Measurements from ENCODE around the gene ARPC2. TPM values are rescaled to one million over a fixed set of nuclear protein-coding genes. Genes with fewer than 3 reads are reported as not detected.
A peak's percentile ranks its signal among the peaks of the same experiment; 100 is the strongest.

ARPC2 gene
- total RNA-seq, 2 donors from 2014 or later: 112 to 177 TPM

DNA sequence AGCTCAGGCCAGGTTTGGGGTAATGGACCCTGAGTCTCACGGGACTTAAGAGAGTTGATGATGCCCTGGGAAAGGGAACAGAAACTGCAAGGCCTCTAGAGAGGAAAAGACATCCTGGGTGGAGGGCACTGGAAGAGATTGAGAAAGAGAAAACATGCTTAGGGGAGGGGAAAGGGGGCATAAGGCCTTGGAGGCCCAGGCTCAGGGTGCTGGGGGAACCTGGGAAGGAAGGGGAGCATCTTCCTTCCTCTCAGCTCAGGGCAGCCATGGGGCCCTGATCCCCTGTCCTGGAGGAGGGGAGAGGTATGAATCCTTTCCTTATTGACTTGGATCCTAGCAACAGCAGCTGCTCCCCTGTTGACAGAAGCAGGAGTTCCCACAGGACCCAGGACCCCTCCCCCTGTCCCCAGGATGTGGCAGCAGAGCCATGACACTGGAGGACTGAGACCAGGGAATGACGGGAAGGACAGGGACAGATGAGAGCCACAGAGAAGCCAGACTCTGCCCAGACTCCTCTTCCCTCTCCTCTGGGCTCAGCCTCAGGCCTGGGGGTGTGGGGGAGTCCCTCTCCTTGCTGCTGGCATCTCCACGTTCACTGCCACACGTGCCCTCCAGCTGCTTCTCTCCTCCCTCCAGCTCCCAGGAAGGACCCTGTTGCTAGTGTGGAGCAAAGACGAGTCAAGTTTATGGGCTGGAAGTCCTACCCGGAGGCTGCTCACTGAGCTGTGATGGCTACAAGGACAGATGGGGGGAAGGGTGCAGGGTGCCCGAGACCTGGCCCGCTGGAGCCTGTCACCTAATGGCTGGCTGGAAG lies 44.6 kb downstream of the ARPC2 start:
- Histone ChIP-seq H3K27me3 (no peaks in the 10 kb centered on the region), H3K9me3 (no peaks in the 10 kb centered on the region), H3K36me3 (peaks cover 36% of the 10 kb centered on the region), H3K27ac (peak overlapping the region; percentile 82 to 85), H3K4me1 (peaks cover 0 to 62% of the 10 kb centered on the region in 2 donors), H3K4me3 (no peak overlapping the region)
- no peak for DNase-seq (ENCODE audit: low spot score)
- no peak for TF ChIP-seq CTCF (IDR thresholded peaks at IDR 0.05)

DNA sequence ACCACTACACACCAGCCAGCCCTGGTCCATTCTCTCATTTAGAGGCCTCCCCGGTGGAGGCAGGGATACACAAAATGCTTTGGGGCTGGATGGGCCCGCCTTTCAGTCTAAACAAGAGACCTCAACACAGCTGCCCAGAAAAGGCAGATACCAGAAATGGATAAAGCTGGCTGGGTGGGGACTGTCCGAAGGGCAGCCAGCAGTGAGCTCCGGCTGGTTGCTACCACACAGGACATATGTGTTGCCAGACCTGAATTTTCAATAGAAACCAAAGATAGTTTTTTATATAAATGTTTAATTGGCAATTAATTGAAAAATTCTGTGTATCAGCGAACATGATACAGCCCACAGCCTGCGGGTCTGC lies 45.2 kb downstream of the ARPC2 start:
- no peaks in the 10 kb centered on the region for H3K27me3 ChIP-seq
- H3K4me3 ChIP-seq: no peak overlapping the region
- no peak for TF ChIP-seq CTCF (IDR thresholded peaks at IDR 0.05)
- no peak for DNase-seq (ENCODE audit: low spot score)
- H3K4me1 ChIP-seq: peaks cover 0 to 57% of the 10 kb centered on the region in 2 donors
- no peaks in the 10 kb centered on the region for H3K9me3 ChIP-seq
- peaks cover 42% of the 10 kb centered on the region for H3K36me3 ChIP-seq
- H3K27ac ChIP-seq: peak overlapping the region; percentile 82 to 85

DNA sequence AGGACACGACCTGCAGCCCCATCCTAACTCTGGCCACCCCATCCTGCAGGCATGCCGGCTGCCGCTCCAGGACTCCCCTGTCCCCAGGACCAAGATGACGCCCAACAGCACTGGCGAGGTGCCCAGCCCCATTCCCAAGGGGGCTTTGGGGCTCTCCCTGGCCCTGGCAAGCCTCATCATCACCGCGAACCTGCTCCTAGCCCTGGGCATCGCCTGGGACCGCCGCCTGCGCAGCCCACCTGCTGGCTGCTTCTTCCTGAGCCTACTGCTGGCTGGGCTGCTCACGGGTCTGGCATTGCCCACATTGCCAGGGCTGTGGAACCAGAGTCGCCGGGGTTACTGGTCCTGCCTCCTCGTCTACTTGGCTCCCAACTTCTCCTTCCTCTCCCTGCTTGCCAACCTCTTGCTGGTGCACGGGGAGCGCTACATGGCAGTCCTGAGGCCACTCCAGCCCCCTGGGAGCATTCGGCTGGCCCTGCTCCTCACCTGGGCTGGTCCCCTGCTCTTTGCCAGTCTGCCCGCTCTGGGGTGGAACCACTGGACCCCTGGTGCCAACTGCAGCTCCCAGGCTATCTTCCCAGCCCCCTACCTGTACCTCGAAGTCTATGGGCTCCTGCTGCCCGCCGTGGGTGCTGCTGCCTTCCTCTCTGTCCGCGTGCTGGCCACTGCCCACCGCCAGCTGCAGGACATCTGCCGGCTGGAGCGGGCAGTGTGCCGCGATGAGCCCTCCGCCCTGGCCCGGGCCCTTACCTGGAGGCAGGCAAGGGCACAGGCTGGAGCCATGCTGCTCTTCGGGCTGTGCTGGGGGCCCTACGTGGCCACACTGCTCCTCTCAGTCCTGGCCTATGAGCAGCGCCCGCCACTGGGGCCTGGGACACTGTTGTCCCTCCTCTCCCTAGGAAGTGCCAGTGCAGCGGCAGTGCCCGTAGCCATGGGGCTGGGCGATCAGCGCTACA lies 45.9 kb downstream of the ARPC2 start:
- H3K27ac ChIP-seq: no peak overlapping the region
- no peak for DNase-seq (ENCODE audit: low spot score)

DNA sequence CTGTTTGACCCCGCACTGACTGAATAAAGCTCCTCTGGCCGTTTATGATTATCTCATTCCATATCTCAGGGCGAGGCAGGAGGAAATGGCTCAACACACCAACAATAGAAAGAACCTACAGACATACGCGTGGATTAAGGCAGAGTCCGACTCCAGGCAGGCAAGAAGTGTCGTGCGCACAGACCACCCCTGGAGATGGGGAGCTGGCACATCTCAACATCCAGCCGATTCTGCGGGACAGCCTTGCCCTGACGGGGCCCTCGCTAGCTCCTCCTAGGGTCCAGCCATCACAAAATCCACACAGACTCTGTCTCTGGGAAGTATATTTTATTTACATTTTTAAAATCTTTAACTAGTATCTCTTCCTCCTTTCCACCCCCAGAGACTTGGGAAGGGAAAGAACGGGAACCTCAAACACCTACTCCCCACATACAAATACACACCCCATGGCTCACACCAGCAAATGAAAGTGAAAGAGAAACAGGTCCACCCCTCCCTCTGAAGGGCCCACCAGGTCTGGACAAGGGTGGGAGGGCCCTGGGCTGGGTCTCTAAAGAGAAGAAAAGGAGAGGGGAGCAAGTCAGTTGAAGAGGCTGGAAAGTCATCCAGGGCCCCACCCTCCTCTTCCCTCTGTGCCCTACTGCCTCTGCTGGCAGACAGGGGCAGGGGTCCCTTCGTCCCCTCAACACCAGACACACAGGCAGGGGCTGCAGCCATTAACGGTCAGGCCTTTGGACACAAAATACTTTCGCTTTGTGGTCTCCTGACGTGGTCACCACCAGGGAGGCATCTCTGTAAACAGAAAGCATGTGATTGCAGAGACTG lies 47.0 kb downstream of the ARPC2 start:
- peaks cover 49% of the 10 kb centered on the region for H3K36me3 ChIP-seq

More for the DNA sequence above, 45.9 kb downstream of the ARPC2 start:
- H3K4me3 ChIP-seq: no peak overlapping the region
- no peaks in the 10 kb centered on the region for H3K9me3 ChIP-seq
- TF ChIP-seq CTCF (IDR thresholded peaks at IDR 0.05): no peak
- peaks cover 0 to 51% of the 10 kb centered on the region in 2 donors for H3K4me1 ChIP-seq
- H3K36me3 ChIP-seq: peaks cover 49% of the 10 kb centered on the region
- no peaks in the 10 kb centered on the region for H3K27me3 ChIP-seq

More for the DNA sequence above, 47.0 kb downstream of the ARPC2 start:
- Histone ChIP-seq H3K4me3 (no peak overlapping the region), H3K27ac (no peak overlapping the region), H3K4me1 (peaks cover 0 to 45% of the 10 kb centered on the region in 2 donors), H3K9me3 (no peaks in the 10 kb centered on the region), H3K27me3 (no peaks in the 10 kb centered on the region)
- no peak for DNase-seq (ENCODE audit: low spot score)
- TF ChIP-seq CTCF (IDR thresholded peaks at IDR 0.05): no peak

Data from right atrium auricular region (tissue), 2 donors.